ENCODE results near the gene MTHFD1L.

Gene MTHFD1L

GRCh38 chr6:151131324-151132007, 266.0 kb downstream of the MTHFD1L start:
- no peak for DNase-seq

GRCh38 chr6:151136141-151136755, 270.7 kb downstream of the MTHFD1L start:
- DNase-seq = no peak

- no peak for DNase-seq
These were observed 272.0 kb downstream of the MTHFD1L start for GRCh38 chr6:151137542-151137941.

- DNase-seq = no peak
These were observed 274.0 kb downstream of the MTHFD1L start for GRCh38 chr6:151139524-151139923.

- no peak for DNase-seq
These were observed 275.3 kb downstream of the MTHFD1L start for GRCh38 chr6:151140767-151141166.

- no peak for DNase-seq
These were observed 276.2 kb downstream of the MTHFD1L start for GRCh38 chr6:151141685-151142084.

GRCh38 chr6:151142676-151143075, 277.2 kb downstream of the MTHFD1L start:
- no peak for DNase-seq

- no peak for DNase-seq
These were observed 277.8 kb downstream of the MTHFD1L start for GRCh38 chr6:151143337-151143736.

- no peak for DNase-seq
These were observed 278.3 kb downstream of the MTHFD1L start for GRCh38 chr6:151143806-151144205.

- no peak for DNase-seq
These were observed 281.8 kb downstream of the MTHFD1L start for GRCh38 chr6:151147118-151147832.

- no peak for DNase-seq
These were observed 282.6 kb downstream of the MTHFD1L start for GRCh38 chr6:151148111-151148510.

- no peak for DNase-seq
These were observed 284.3 kb downstream of the MTHFD1L start for GRCh38 chr6:151149793-151150192.

Data from NCI-H1694 treated with DMSO at 0.1 percent for 48 hours (cell line).